HG03439 (cell line): ENCODE measurements around the gene MYH9.
"Not testable (repeated sequence)": the region's sequence is repeated elsewhere in the genome, so short reads cannot be mapped to it uniquely, and the experiment has no call there.

Experiments used
- ATAC-seq: cut with Tn5 transposase; IDR thresholded peaks from one replicate; pipeline ENCODE4 v1.9.1; 2021; ENCODE audit warnings: mild to moderate bottlenecking, moderate library complexity; ENCODE audit not compliant: unreplicated experiment

The MYH9 gene

DNA sequence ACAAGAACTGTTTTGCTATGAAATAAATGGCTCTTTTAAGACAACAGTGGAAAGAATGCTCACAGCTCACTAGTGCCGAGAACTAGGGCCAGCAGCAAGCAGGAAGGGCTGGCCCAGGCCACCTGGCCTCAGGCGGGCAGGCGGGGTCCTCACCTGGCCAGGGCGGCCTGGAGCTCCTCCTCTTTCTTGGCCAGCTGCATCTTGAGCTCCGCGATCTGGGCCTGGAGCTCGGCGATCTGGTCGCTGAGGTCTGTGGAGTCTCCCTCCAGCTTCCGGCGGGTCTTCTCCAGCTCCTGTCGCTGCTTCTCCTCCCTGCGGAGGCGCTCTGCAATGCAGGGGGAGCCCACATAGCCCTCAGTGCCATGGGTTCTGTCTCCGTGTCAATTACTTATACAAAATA is 91.1 kb downstream of the MYH9 start:
- no peak for ATAC-seq

DNA sequence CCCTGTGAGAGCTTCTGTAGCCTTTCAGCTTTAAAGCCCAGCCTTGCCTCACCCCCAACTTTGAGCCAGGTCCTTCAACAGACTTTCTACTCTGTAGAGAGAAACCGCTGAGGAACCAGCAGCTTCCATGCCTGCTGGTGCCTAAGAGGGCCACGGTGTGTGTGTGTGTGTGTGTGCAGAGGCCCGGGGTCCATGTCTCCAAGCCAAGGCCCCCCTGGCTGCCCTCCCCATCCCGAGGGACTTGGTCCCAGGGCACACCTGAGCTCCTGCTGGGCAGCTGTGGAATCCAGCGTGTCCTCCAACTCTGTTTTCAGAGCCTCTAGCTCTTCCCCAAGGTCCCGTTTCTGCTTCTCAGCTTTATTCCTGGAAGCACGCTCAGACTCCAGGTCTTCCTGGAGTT is 92.5 kb downstream of the MYH9 start:
- no peak for ATAC-seq

DNA sequence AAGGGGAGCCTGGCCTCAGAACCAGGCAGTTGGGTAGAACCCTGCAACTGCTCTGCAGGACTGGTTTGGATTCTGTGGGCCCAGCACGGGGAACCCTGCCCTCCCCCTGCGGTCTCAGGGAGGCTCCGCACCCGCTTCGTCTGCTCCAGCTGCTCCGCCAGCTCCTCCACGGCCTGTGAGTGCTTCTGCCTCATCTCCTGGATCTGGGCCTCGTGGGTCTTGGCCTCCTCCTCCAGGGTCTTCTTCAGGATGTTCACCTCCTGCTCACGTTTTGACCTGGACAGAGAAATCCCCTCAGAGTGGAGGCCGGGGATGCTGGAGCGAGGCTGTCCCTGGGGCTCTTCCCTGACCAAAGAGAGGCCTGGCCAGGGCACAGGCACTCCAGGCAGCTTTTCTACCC is 93.0 kb downstream of the MYH9 start:
- no peak for ATAC-seq

DNA sequence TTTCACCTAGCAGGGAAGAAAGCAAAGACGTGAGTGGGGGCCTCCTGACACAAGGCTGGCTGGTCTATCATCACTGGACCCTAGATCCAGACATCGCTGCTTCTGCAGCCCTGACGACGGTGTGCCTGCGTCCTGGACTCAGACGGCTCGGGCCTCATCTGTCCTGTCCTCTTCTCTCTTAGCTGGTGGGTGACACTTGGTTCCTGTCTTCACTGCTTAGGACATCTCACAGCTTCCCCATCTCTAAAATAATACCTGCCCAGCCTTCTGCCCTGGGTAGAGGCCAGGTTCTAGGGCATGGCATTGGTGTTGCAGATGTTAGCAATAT is 93.5 kb downstream of the MYH9 start:
- ATAC-seq, result no peak

DNA sequence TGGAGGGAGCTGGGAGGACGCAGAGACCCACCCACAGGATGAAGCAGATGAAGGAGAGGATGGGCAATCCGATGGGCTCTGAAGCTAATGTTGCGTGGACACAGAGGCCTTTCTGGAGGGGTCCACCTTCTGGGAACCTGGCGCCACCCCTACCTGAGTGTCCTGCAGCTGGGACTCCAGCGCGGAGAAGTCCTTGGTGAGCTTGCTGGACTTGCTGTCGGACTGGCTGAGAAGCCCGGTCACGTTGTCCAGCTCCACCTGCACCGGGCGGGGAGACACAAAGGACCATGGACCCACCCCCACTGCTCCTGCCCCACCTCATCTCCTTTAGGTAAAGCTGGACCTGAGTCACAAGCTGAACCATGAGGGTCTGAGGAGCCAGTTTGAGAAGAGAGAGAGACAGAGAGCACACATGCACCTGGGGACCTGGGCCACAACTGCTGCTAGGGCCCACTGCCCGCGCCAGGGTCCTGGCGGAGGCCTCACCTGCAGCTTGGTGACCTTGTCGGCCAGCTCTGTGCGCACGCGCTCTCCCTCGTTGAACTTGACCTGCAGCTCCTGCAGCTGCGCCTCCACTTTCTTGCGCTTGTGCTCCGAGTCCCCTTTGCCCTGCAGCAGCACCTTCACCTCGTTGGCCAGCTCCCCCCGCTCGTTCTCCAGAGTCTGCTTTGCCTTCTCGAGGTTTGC is 94.0 kb downstream of the MYH9 start:
- ATAC-seq, result no peak

DNA sequence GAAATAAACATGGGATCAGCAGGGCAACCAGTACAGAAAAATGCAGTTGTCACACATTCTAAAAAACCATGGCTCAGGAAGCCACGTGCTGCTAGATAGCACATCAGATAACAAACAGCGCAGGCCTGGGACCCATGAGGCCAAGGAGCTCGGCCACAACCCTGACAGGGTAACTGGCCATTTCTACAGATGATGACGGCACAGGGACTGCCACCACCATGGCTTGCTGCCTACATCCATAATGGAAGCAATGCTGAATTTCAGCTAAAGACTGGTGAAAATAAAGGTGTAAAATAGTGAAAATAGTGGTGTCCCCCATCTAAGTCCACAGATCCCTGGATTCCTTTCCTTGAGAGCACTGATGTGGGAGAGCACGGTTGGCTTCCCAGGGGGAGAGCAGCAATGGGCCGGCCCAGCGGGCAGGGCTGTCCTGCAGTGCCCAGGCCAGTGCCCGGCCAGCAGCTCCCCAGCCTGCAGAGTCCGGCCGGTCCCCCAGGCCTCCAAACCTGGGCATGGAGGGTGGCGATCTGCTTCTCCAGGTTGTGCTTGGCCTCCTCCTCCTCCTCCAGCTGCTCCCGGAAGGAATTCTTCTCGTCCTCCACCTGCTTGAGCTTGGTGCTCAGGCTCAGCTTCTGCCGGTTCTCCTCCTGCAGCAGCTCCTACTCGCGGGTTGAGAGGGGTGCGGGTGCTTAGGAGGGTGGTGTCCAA is 94.8 kb downstream of the MYH9 start:
- ATAC-seq, result no peak

DNA sequence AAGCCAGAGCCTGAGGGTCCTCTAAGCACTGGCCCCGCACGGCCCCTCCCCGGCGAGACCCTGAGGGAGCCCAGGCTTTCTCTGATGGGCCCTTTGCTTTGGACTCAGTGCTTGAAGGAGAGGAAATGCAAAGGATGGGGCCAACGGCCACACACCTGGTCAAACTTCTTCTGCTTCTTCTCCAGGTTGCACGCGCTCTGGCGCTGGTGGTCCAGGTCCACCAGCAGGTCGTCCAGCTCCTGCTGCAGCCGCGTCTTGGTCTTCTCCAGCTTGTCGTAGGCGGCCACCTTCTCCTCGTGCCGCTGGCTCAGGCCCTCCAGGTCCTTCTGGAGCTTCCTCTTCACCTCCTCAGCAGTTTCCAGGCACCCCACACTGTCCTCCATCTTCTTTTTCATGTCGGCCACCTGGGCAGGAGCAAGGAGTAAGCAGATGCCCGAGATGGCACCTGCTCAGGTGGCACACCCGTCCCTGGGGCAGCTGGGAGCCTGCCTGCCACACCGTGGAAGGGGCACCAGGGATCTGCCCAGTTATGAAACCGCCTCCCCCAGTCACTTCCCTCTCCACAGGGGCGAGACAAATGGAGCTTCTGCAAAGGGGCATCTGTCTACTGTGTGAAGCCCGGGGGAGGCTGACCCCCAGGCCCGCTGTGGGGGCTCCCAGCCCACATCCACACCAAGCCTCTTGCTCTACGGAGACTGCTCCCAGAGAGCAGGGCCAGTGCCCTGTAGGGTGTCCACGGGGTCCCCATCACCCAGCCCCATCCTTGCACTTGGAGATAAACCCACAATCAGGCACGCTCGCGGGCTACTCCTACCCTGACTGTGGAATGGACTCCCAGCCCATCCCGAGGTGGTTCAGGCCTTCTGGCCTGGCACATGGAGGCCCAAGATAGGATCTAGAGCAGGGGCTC is 95.7 kb downstream of the MYH9 start:
- ATAC-seq, result no peak

DNA sequence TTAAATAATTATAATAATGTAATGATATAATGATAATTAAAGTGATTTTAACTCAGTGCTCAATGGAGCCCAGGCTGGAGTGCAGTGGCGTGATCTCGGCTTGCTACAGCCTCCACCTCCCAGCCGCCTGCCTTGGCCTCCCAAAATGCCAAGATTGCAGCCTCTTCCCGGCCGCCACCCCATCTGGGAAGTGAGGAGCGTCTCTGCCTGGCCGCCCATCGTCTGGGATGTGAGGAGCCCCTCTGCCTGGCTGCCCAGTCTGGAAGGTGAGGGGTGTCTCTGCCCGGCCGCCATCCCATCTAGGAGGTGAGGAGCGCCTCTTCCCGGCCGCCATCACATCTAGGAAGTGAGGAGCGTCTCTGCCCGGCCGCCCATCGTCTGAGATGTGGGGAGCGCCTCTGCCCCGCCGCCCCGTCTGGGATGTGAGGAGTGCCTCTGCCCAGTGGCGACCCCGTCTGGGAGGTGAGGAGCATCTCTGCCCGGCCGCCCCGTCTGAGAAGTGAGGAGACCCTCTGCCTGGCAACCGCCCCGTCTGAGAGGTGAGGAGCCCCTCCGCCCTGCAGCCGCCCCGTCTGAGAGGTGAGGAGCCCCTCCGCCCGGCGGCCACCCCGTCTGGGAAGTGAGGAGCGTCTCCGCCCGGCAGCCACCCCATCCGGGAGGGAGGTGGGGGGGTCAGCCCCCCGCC is 97.2 kb downstream of the MYH9 start:
- not testable (repeated sequence) for ATAC-seq

DNA sequence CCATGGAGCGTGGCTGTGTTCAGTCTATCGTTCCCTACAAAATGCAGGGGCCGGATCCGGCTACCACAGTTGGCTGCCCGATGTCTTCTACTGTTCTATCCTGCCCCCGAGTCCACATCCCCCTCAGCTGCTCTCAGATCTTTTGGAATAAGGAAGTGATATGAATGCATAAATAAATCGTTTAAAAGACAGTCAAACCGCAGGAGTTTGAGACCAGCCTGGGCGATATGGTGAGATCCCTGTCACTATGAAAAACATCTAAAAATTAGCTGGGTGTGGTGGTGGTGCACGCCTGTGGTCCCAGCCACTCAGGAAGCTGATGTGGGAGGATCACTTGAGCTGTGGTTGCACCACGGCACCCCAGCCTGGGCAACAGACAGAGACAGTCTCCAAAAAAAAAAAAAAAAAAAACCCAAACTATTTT is 97.8 kb downstream of the MYH9 start:
- not testable (repeated sequence) for ATAC-seq

DNA sequence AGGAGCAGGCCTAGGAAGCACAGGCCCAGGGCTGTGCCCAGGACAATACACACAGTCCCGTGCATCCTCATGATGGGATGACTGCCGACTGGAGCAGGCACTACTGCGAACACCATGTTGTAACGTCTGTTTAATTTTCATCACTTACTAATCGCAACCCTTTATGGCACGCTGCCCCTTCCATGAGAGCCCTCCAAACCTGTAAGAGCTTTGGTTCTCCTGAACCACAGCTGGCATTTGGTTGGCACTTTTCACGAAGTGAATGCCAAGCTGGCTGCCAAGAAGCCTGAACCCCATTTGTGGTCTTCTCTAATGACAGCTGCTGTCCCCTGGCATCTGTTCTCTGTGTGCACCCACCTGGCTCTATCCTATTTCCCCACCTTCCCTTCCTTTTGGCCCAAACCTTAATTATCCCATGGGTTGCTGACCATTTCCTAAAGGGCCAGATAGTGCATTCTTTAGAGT is 98.3 kb downstream of the MYH9 start:
- ATAC-seq, result no peak

DNA sequence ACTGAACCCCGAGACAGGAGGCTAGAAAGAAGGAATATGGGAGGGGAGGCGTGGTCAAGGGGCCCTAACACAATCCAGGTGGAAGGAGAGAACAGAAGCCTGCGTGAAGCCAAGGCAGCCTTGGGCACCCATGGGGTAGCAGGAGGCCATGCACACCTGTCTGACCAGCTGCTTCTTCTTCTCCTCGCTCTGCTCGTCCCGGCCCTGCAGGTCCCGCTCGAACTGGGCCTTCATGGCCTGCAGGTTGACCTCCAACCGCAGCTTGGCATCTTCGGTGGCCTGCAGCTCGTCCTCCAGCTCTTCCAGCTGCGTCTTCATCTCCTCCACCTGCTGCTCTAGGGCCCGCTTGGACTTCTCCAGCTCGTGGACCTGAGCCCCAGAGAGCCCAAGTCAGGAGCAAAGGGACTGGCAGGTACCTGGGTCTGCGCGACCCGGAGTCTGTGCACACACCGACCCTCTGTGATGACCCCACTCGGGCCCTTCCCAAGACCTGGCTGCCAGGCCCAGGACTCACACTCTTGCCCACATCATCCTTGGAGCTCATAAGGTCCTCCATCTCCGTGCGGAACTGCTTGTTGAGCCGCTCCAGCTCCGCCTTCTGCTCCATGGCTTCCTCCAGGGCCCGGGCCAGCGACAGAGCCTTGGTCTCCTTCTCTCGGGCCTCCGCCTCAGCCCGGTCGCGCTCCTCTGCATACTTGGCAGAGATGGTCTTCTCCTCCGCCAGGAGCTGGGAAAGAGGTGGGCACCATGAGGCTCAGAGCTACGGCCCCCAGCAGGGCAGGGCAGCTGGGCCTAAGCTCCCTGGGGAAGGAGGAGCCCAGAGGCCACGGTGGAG is 99.0 kb downstream of the MYH9 start:
- no peak for ATAC-seq

DNA sequence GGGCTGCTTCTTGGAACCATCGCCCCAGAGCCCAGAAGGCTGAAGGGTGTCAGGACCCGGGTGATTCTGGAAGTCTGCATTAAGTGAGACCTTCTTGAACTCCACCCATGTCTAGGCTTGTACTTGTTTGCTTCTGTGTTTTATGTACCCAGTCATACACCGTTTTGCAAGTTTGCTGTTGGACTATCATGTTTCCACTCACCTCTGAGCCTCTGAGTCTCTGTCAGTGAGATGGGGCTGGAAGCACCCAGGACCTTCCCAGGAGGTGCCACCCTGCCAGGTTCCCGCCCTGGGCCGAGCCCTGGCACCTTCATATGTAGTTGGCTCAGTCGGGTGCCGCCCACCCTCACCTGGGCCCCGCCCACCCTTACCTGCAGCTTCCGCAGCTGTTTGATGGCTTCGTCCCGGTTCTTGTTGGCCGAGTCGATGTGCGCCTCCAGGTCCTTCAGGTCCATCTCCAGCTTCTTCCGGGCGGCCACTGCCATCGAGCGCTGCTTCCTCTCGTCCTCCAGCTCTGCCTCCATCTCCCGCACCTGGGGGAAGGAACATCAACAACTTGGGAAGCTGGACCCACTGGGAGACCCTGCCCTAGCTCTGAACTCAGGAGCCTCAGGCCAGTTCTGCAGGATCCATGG is 99.8 kb downstream of the MYH9 start:
- no peak for ATAC-seq

DNA sequence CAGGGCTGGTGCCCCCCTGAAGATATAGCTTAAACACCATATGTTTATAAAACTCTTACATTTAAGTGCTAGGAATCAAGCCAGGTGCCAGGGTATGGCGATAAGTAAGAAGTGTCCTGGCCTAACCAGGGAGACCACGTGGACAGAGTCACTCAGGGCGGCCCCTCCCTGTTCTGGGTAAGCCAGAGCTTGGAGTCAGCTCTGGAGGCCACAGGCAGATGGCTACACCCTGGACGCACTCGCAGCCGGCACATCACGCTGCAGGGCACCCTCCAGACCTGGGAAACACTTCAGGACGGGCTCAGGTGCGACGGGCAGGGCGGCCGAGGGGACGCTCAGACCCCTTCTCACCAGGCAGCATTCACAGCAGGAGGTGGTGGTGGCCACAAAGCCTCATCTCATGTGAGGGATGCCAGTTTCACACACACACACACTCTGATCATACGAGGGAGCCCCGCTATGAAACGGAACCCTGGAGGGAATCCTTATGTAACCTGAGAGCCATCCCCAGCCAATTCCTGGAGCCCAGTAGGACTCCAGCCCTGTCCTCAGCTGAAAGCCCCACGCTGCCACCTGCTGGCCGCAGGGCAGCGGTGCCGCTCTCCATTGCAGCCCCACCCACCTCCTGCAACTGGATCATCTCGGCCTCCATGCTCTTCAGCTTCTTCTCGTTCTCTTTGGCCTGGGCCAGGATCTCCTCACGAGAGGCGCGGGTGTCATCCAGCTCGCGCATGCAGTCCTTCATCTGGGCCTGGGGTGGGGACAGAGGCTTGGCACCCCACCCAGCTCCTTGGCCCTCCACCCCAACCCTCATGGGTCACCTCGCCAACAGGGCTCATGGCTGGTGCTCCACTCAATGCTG is 101.4 kb downstream of the MYH9 start:
- ATAC-seq, result no peak

DNA sequence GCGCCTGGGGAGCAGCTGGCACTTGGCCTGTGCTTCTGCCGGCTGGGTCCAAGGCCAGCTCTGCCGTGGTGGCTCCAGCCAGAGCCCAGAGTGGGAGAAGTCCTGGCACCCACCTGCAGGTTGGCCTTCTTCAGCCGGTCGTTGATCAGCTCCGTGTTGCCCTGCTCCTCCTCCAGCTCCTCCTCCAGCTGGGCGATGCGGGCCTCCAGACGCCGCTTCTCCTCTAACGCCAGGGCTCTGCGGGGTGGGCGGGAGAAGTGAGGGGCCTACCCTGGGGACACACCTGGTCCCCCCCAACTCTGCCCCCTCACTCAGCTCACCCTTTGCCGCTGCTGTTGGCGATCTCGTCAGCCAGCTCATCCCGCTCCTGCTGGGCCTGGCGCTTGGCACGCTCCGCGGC is 102.2 kb downstream of the MYH9 start:
- ATAC-seq, result no peak

DNA sequence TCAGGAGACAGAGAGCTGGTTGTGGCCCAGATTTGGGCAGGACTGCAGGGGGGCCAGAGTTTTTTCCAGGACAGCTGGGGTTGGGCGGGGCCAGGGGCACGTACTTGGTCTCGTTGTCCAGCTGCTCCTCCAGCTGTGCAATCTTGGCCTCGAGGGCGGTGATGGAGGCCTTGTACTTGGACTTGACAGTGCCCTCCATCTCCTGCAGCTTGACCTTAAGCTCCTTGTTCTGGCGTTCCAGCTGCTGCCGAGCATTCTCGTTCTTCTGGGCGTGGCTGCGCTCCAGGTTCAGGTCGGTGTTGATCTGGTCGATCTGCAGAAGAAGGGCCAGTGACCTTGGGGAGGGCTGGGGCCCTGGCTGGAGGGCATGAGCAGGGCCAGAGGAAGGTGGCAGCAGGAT is 102.8 kb downstream of the MYH9 start:
- no peak for ATAC-seq

DNA sequence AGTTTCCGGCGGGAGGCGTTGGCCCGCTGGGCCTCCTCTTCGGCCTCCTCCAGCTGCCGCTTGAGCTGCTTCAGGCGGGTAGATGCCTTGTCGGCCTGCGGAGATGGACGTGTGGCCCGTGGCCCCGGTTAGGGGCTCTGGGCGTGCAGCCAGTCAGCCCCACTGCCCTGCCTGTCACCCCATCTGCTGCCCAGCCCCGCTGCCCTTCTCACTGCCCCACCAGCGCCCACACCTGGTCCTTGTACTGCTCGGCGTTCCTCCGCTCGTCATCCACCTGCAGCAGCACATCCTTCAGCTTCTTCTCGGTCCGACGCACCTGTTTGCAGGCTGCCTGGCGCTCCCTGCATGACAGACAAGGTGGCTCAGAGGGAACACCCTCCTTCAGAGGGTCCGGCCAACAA is 103.6 kb downstream of the MYH9 start:
- ATAC-seq, result no peak

DNA sequence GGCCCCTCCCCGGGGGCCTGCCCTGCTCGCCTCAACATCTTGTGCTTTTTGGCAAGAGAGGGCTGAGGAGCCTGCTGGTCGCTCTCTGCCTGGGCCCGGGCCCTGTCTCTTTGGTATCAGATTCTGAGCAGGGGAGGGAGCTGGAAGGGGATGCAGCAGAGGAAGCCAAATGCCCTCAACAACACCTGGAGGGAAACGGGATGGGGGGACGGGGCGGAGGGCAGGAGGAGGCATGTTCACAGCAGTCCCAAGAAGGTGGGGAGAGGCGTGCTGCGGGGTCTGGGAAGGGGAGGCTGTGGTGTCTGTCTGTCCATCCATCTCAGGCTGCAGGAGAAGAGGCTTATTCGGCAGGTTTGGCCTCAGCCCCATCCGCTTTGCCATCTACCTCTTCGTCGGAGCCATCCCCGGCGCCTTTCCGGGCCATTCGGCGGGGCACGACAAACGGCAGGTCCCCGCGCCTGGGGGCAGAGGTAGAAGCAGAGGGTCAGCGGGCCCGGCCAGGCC is 105.4 kb downstream of the MYH9 start:
- ATAC-seq, result no peak

DNA sequence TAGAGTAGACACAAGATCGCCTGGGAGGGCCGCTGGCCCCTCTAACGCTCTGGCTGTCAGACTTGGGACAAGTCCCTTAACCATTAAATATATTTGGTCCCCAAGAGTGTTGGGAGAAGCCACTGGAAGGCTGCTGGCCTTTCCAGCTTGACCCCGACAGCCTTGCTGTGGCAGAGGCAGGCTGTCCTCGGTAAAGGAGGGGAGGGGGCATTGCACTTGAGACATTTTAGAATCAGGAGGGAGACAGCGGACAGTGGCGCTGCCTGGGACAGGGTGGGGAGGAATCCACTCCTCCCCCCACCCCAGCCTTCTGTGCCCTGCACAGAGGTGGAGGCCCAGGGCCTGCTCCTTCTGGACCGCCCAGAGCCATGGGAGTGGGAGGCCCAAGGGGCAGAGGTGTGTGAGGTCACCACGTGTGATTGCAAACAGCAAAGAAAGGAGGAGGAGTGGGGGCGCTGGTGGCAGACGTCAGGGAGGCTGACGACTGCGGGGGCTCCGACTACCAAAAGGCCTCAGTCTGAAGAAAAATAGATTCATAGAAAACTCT is 105.9 kb downstream of the MYH9 start:
- no peak for ATAC-seq
